HepG2 (cell line): ENCODE results near the gene FRMD4B. TPM values are rescaled to one million over a fixed set of nuclear protein-coding genes. Genes with fewer than 3 reads are reported as not detected.

ENCODE experiments used
- ATAC-seq: fragments of 200-7000 bp; cut with Tn5 transposase; 3 replicates; pipeline ENCODE4 v1.9.1; 2020; ENCODE audit warnings: mild to moderate bottlenecking, moderate library complexity
- BruUV-seq: library from RNA; stranded (reverse); fragments of 400-500 nt; replicated peaks from 2 replicates; lab custom pipeline; 2021; lab: Mats Ljungman, UMichigan
- CTCF ChIA-PET: fragments of 300-600 bp; formaldehyde crosslinking; extraction: SDS; loops from one replicate; lab custom pipeline; 2021; ENCODE audit warnings: low total read pairs, inconsistent platforms, low intra/inter-chr PET ratio; lab: Yijun Ruan, JAX
- POLR2A ChIA-PET: fragments of 350-600 bp; sonication (Branson Sonifier 250); formaldehyde crosslinking; loops from one replicate; lab custom pipeline; 2020; ENCODE audit warnings: antibody characterized with exemption, inconsistent platforms; lab: Yijun Ruan, JAX
- DNase-seq: peaks from one replicate; pipeline ENCODE4 v3.0.0-alpha.2; 2015; ENCODE audit warnings: low spot score
- FAIRE-seq: peaks from 3 replicates; lab custom pipeline; 2011; peaks lifted over from hg19 to GRCh38; lab: Jason Lieb, UNC
- H2AFZ ChIP-seq: one replicate; pipeline ENCODE4 v1.6.1; 2011; ENCODE audit warnings: low read length, inconsistent platforms
- H3K27ac ChIP-seq: fragments of 300-600 bp; 3 replicates; pipeline ENCODE4 v1.8.0; 2011; ENCODE audit warnings: mixed run types, mild to moderate bottlenecking, mixed read lengths, low read length, inconsistent platforms; ENCODE audit not compliant: insufficient read depth; ENCODE audit errors: extremely low read length
- H3K27me3 ChIP-seq, 2 experiments: fragments of 200-600 bp in 1 of 2; 2 replicates in 1 of 2; 3 replicates in 1 of 2; pipeline versions ENCODE4 v1.6.0 to v1.8.0; 2011; ENCODE audit warnings: low read length in 2 of 2, mild to moderate bottlenecking in 2 of 2, moderate library complexity in 2 of 2, inconsistent platforms in 1 of 2; ENCODE audit not compliant: insufficient read depth in 2 of 2, control insufficient read depth in 1 of 2
- H3K36me3 ChIP-seq, 2 experiments: fragments of 200-600 bp in 1 of 2; replicated peaks in 1 of 2; 2 replicates in 1 of 2; 3 replicates in 1 of 2; pipeline versions ENCODE4 v1.5.1 to v1.8.0; 2011; ENCODE audit warnings: low read length in 2 of 2, inconsistent platforms in 1 of 2; ENCODE audit not compliant: insufficient read depth in 2 of 2, control insufficient read depth in 1 of 2
- H3K4me1 ChIP-seq: 2 replicates; pipeline ENCODE4 v1.5.1; 2012; ENCODE audit warnings: low read length, inconsistent platforms; ENCODE audit not compliant: insufficient read depth
- H3K4me2 ChIP-seq: 2 replicates; pipeline ENCODE4 v1.6.0; 2011; ENCODE audit warnings: low read depth, low read length, inconsistent platforms
- H3K4me3 ChIP-seq, 3 experiments: fragments of 200-600 bp in 1 of 3; sonication (generic), shearing (Covaris generic) in 1 of 3; replicated peaks in 1 of 3; 2 replicates each; pipeline ENCODE4 v1.5.1; 2011 to 2016; ENCODE audit warnings: low read length in 3 of 3, inconsistent platforms in 2 of 3, low read depth in 2 of 3, mild to moderate bottlenecking in 2 of 3, control low read depth in 1 of 3, mixed read lengths in 1 of 3; ENCODE audit not compliant: insufficient read depth in 1 of 3
- H3K79me2 ChIP-seq: one replicate; pipeline ENCODE4 v1.6.1; 2011; ENCODE audit warnings: low read length, inconsistent platforms; ENCODE audit not compliant: insufficient read depth
- H3K9ac ChIP-seq: 2 replicates; pipeline ENCODE4 v1.6.0; 2011; ENCODE audit warnings: mild to moderate bottlenecking, low read depth, low read length, inconsistent platforms; ENCODE audit not compliant: insufficient read depth
- H3K9me3 ChIP-seq: 2 replicates; pipeline ENCODE4 v1.5.1; 2012; ENCODE audit warnings: mild to moderate bottlenecking, low read length
- H4K20me1 ChIP-seq: 2 replicates; pipeline ENCODE4 v1.6.0; 2011; ENCODE audit warnings: inconsistent platforms, mild to moderate bottlenecking, low read length, moderate library complexity; ENCODE audit not compliant: insufficient read depth
- ATF7-NPFF ChIP-seq: sonication (generic); formaldehyde crosslinking; IDR thresholded peaks from 2 replicates; pipeline ENCODE4 v1.8.1; 2023; ENCODE audit warnings: mild to moderate bottlenecking, low read depth, missing genetic modification reagents, moderate library complexity
- ELF1 ChIP-seq: sonication (generic); formaldehyde crosslinking; IDR thresholded peaks from 2 replicates; pipeline ENCODE4 v1.4.0; 2020; ENCODE audit warnings: missing genetic modification reagents
- ETV6 ChIP-seq: sonication (generic); formaldehyde crosslinking; conservative IDR thresholded peaks from 2 replicates; pipeline ENCODE4 v1.4.0; 2020; ENCODE audit warnings: missing genetic modification reagents
- JUNB ChIP-seq: sonication (generic); formaldehyde crosslinking; IDR thresholded peaks from 2 replicates; pipeline ENCODE4 v1.8.0; 2022; ENCODE audit warnings: missing genetic modification reagents, mild to moderate bottlenecking, borderline replicate concordance
- MAF1 ChIP-seq: sonication (generic); formaldehyde crosslinking; IDR thresholded peaks from 2 replicates; pipeline ENCODE4 v1.5.0; 2020; ENCODE audit warnings: missing genetic modification reagents, borderline replicate concordance
- SIN3B ChIP-seq: fragments of 150-350 bp; IDR thresholded peaks from 2 replicates; pipeline ENCODE4 v1.6.1; 2014; ENCODE audit warnings: low read length
- ZBTB25 ChIP-seq: IDR thresholded peaks from 2 replicates; pipeline ENCODE4 v1.6.1; 2018; ENCODE audit warnings: missing genetic modification reagents
- ZC3H4 ChIP-seq: sonication (generic); formaldehyde crosslinking; IDR thresholded peaks from 2 replicates; pipeline ENCODE4 v1.4.0; 2020; ENCODE audit warnings: missing genetic modification reagents, borderline replicate concordance
- ZUFSP ChIP-seq: sonication (generic); formaldehyde crosslinking; IDR thresholded peaks from 2 replicates; pipeline ENCODE4 v1.9.0; 2021; ENCODE audit warnings: missing genetic modification reagents, mild to moderate bottlenecking, borderline replicate concordance
- WGBS: methylation state at CpG from one replicate; pipeline ENCODE4 v1.1.6; 2017; ENCODE audit warnings: low lambda C conversion rate; 5-methylcytosine and 5-hydroxymethylcytosine counted together
- in situ Hi-C: cut with HindIII; loops from 2 replicates; pipeline ENCODE4 v1.10.0; 2017; ENCODE audit warnings: low pct_unique_long_range_greater_than_20kb; ENCODE audit not compliant: extremely low pct_ligation_motif_present
- intact Hi-C: fragments of 100-400 bp; cut with micrococcal nuclease; formaldehyde crosslinking; loops from one replicate; pipeline ENCODE4 v1.10.0; 2022; ENCODE audit not compliant: unreplicated experiment
- polyA plus RNA-seq, 8 experiments: library from polyadenylated mRNA; depleted of rRNA in 3 of 8; stranded (reverse) in 7 of 8; unstranded in 1 of 8; fragments of >200 nt; fragmentation: Illumina TruSeq in 4 of 8; extraction: Trizol in 4 of 8; gene quantifications; 2 replicates each; pipeline versions ENCODE4 v1.2.1 to v1.2.3, GENCODE V29; 2011 to 2016; ENCODE audit warnings: low read depth in 4 of 8, missing spikeins in 1 of 8, mixed read lengths in 1 of 8; ENCODE audit not compliant: insufficient read depth in 1 of 8
- total RNA-seq, 5 experiments: library from RNA; depleted of rRNA; stranded (reverse); fragments of >200 nt; fragmentation: Illumina TruSeq; extraction: Trizol; gene quantifications; 2 replicates each; pipeline ENCODE4 v1.2.3, GENCODE V29; 2016; ENCODE audit warnings: low read depth in 1 of 5
- TF ChIP-seq, protein P1 (sequence below): sonication (generic); formaldehyde crosslinking; conservative IDR thresholded peaks from 2 replicates; pipeline ENCODE4 v1.4.0; 2020; ENCODE audit warnings: mild to moderate bottlenecking, missing genetic modification reagents, moderate library complexity
- TF ChIP-seq, protein P2 (sequence below): sonication (generic); formaldehyde crosslinking; IDR thresholded peaks from 2 replicates; pipeline ENCODE4 v1.5.0; 2020; ENCODE audit warnings: mild to moderate bottlenecking, missing genetic modification reagents

Gene FRMD4B
- total and polyA plus RNA-seq, 2 of the 13 experiments (the other 11 are each of a cell fraction or from before 2014, with no cell fraction given): 3.0 to 3.3 TPM

- TF ChIP-seq ATF7-NPFF (CRISPR knock-in tag) (no peak), ELF1 (CRISPR knock-in tag) (no peak)
- TF ChIP-seq, protein P1, sequence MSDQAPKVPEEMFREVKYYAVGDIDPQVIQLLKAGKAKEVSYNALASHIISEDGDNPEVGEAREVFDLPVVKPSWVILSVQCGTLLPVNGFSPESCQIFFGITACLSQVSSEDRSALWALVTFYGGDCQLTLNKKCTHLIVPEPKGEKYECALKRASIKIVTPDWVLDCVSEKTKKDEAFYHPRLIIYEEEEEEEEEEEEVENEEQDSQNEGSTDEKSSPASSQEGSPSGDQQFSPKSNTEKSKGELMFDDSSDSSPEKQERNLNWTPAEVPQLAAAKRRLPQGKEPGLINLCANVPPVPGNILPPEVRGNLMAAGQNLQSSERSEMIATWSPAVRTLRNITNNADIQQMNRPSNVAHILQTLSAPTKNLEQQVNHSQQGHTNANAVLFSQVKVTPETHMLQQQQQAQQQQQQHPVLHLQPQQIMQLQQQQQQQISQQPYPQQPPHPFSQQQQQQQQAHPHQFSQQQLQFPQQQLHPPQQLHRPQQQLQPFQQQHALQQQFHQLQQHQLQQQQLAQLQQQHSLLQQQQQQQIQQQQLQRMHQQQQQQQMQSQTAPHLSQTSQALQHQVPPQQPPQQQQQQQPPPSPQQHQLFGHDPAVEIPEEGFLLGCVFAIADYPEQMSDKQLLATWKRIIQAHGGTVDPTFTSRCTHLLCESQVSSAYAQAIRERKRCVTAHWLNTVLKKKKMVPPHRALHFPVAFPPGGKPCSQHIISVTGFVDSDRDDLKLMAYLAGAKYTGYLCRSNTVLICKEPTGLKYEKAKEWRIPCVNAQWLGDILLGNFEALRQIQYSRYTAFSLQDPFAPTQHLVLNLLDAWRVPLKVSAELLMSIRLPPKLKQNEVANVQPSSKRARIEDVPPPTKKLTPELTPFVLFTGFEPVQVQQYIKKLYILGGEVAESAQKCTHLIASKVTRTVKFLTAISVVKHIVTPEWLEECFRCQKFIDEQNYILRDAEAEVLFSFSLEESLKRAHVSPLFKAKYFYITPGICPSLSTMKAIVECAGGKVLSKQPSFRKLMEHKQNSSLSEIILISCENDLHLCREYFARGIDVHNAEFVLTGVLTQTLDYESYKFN (CRISPR knock-in tag): no peak
Observed at GRCh38 chr3:69391554-69391953, 5.7 kb upstream of the FRMD4B start (continued).

- TF ChIP-seq, protein P2, sequence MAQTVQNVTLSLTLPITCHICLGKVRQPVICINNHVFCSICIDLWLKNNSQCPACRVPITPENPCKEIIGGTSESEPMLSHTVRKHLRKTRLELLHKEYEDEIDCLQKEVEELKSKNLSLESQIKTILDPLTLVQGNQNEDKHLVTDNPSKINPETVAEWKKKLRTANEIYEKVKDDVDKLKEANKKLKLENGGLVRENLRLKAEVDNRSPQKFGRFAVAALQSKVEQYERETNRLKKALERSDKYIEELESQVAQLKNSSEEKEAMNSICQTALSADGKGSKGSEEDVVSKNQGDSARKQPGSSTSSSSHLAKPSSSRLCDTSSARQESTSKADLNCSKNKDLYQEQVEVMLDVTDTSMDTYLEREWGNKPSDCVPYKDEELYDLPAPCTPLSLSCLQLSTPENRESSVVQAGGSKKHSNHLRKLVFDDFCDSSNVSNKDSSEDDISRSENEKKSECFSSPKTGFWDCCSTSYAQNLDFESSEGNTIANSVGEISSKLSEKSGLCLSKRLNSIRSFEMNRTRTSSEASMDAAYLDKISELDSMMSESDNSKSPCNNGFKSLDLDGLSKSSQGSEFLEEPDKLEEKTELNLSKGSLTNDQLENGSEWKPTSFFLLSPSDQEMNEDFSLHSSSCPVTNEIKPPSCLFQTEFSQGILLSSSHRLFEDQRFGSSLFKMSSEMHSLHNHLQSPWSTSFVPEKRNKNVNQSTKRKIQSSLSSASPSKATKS (CRISPR knock-in tag): no peak
- TF ChIP-seq ZBTB25: no peak
- no peak for TF ChIP-seq ZUFSP
- TF ChIP-seq JUNB: no peak
- no peak for TF ChIP-seq SIN3B
- no peak for TF ChIP-seq ETV6 (CRISPR knock-in tag)
- no peak for TF ChIP-seq ZC3H4 (CRISPR knock-in tag)
- TF ChIP-seq MAF1 (CRISPR knock-in tag): no peak
- no peak overlapping the region for H2AFZ ChIP-seq
- peaks cover 3 to 15% of the 10 kb centered on the region in 2 experiments for H3K27me3 ChIP-seq
- no peaks in the 10 kb centered on the region for H3K9me3 ChIP-seq
- no peak overlapping the region for H3K4me2 ChIP-seq
- no peaks in the 10 kb centered on the region for H3K36me3 ChIP-seq
- WGBS: 30% methylated on average over 5 of the region's 5 CpGs
- no peaks in the 10 kb centered on the region for H3K79me2 ChIP-seq
- BruUV-seq: no TSS peak
- no peak overlapping the region for H3K4me3 ChIP-seq
- no peak overlapping the region for H3K9ac ChIP-seq
- ChIA-PET CTCF (no interaction called here), POLR2A (no interaction called here)
- peaks cover 2% of the 10 kb centered on the region; the same call in 1 of the 2 replicates for H3K4me1 ChIP-seq
- DNase-seq (no peak), FAIRE-seq (no peak), ATAC-seq (no peak)
- in situ Hi-C loops: no loop called here
- H3K27ac ChIP-seq: no peak overlapping the region
- no peaks in the 10 kb centered on the region for H4K20me1 ChIP-seq
- intact Hi-C loops: no loop called here
Observed at GRCh38 chr3:69390771-69391170, 4.9 kb upstream of the FRMD4B start.
